Breast epithelium (tissue), 4 donors: ENCODE data around the gene FBH1. TPM values are rescaled to one million over a fixed set of nuclear protein-coding genes. Genes with fewer than 3 reads are reported as not detected.
A peak's percentile ranks its signal among the peaks of the same experiment; 100 is the strongest.
"Not testable (repeated sequence)": the region's sequence is repeated elsewhere in the genome, so short reads cannot be mapped to it uniquely, and the experiment has no call there.

Experiments
- DNase-seq, 2 donors: peaks; one replicate each; pipeline ENCODE4 v3.0.0-alpha.2; 2019; ENCODE audit warnings: low spot score in 2 of 2
- H3K27ac ChIP-seq, 2 donors: fragments of 200-600 bp; sonication (generic) in 1 of 2; one replicate each; pipeline ENCODE4 v1.5.1; 2016 to 2019; ENCODE audit warnings: mild to moderate bottlenecking in 1 of 2
- H3K27me3 ChIP-seq, 2 donors: fragments of 200-600 bp; sonication (generic) in 1 of 2; one replicate each; pipeline versions ENCODE4 v1.5.1 to v1.6.0; 2017 to 2019; ENCODE audit warnings: control low read depth in 1 of 2, mild to moderate bottlenecking in 1 of 2
- H3K36me3 ChIP-seq: fragments of 200-600 bp; one replicate; pipeline ENCODE4 v1.5.1; 2019
- H3K4me1 ChIP-seq, 2 donors: fragments of 200-600 bp; sonication (generic); one replicate each; pipeline ENCODE4 v1.5.1; 2016 to 2019; ENCODE audit warnings: control low read depth in 1 of 2
- H3K4me3 ChIP-seq, 3 donors: fragments of 200-600 bp; sonication (generic); 1 replicate in 2 of 3; 2 replicates in 1 of 3; pipeline ENCODE4 v1.5.1; 2016 to 2019; ENCODE audit warnings: mild to moderate bottlenecking in 3 of 3, moderate library complexity in 2 of 3
- H3K9me3 ChIP-seq, 2 donors: fragments of 200-600 bp; sonication (generic) in 1 of 2; one replicate each; pipeline ENCODE4 v1.5.1; 2016 to 2019; ENCODE audit warnings: control low read depth in 1 of 2
- POLR2A ChIP-seq: fragments of 450-650 bp; IDR thresholded peaks from one replicate; pipeline ENCODE4 v1.6.1; 2016; ENCODE audit warnings: antibody characterized with exemption, mild to moderate bottlenecking, moderate library complexity
- POLR2AphosphoS5 ChIP-seq, 3 donors: sonication (generic); formaldehyde crosslinking; IDR thresholded peaks; one replicate each; pipeline ENCODE4 v1.6.1; 2017; ENCODE audit warnings: antibody characterized with exemption in 3 of 3
- intact Hi-C: fragments of 100-400 bp; cut with DNase I; formaldehyde crosslinking; loops from one replicate; pipeline ENCODE4 v1.15.1; 2023; ENCODE audit warnings: low total_unique reads
- total RNA-seq, 3 donors: library from RNA; depleted of rRNA; stranded (reverse); fragments of >200 nt; gene quantifications; one replicate each; pipeline ENCODE4 v1.1.0, GENCODE V29; 2016
- TF ChIP-seq, protein P1 (sequence below), 3 donors: fragments of 450-650 bp; IDR thresholded peaks; one replicate each; pipeline ENCODE4 v1.5.1; 2016 to 2017; ENCODE audit warnings: antibody characterized with exemption in 3 of 3, mild to moderate bottlenecking in 3 of 3, moderate library complexity in 3 of 3

Gene FBH1
- total RNA-seq, 3 donors from 2014 or later: 91.2 to 115 (median 109) TPM

DNA sequence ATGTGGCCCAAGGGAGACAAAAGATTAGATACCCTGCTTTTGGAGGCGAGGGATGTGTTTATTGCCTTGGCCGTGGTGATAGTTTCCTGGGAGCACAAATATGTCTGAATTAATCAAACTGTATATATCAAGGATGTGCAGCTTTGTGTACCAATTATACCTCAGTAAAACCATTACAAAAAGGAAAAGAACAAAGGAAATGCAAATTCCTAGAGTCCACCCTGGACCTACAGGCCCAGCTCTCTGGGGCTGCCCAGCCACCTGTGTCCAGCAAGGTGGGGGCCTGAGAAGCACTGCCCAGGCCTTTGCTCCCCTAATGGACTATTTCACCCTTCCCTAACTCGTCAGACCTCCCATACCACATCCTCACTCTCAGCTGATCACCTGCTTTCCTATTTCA is 20.9 kb upstream of the FBH1 start:
- intact Hi-C loops: no loop called here
- no peak for DNase-seq
- TF ChIP-seq, protein P1, sequence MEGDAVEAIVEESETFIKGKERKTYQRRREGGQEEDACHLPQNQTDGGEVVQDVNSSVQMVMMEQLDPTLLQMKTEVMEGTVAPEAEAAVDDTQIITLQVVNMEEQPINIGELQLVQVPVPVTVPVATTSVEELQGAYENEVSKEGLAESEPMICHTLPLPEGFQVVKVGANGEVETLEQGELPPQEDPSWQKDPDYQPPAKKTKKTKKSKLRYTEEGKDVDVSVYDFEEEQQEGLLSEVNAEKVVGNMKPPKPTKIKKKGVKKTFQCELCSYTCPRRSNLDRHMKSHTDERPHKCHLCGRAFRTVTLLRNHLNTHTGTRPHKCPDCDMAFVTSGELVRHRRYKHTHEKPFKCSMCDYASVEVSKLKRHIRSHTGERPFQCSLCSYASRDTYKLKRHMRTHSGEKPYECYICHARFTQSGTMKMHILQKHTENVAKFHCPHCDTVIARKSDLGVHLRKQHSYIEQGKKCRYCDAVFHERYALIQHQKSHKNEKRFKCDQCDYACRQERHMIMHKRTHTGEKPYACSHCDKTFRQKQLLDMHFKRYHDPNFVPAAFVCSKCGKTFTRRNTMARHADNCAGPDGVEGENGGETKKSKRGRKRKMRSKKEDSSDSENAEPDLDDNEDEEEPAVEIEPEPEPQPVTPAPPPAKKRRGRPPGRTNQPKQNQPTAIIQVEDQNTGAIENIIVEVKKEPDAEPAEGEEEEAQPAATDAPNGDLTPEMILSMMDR (IDR thresholded peaks at IDR 0.05): no peak
- no peak for TF ChIP-seq POLR2AphosphoS5 (IDR thresholded peaks at IDR 0.05)
- no peak for TF ChIP-seq POLR2A
- Histone ChIP-seq H3K9me3 (peaks cover 0 to 4% of the 10 kb centered on the region in 2 donors), H3K36me3 (no peaks in the 10 kb centered on the region), H3K4me3 (no peak overlapping the region), H3K27me3 (no peaks in the 10 kb centered on the region), H3K4me1 (no peaks in the 10 kb centered on the region), H3K27ac (no peak overlapping the region)

DNA sequence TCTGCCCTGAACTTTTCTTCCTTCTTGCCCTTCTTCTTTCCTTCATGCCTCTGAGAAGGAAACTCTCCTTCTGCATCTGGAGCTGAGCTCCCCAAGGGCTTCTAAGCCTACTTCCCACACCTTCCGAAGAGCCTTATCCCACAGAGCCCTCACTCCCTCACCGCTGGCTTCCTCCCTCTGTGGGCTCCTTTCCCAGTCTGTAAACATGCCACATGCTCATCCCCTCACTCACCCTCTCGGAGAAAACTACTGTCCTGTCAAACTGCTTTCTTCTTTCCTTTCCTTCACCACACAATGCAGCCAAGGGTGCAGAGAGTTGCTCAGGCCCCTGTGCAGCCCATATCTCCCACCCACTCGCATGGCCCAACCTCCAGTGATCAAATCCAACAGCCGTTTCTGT is 18.4 kb upstream of the FBH1 start:
- DNase-seq: no peak
- Histone ChIP-seq H3K27me3 (no peaks in the 10 kb centered on the region), H3K9me3 (peaks cover 0 to 4% of the 10 kb centered on the region in 2 donors), H3K4me3 (no peak overlapping the region), H3K27ac (no peak overlapping the region), H3K36me3 (no peaks in the 10 kb centered on the region), H3K4me1 (peaks cover 0 to 3% of the 10 kb centered on the region in 2 donors)
- TF ChIP-seq POLR2A (no peak), POLR2AphosphoS5 (IDR thresholded peaks at IDR 0.05) (no peak)
- TF ChIP-seq, protein P1 (IDR thresholded peaks at IDR 0.05): no peak
- intact Hi-C loops: no loop called here

DNA sequence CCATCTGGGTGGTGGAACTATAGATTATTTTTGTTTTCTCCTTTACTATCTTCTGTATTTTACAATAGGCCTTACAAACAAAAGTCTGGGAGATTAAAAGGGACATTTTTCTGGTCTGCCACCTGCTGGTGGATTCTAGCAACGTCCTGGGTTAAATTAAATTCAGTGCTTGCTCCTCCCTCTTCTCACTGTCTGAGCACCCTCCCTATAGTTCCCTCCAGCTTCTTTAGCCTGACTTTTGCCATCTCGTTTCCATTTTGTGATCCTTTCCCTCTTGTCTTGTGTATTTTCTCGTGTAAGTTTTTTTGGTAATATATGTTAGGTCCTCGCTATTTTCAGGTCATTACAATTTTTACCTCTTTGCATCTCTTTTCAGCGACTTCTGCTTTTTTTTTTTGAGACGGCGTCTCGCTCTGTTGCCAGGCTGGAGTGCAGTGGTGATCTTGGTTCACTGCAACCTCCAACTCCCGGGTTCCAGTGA is 16.5 kb upstream of the FBH1 start:
- TF ChIP-seq POLR2A: no peak
- TF ChIP-seq, protein P1 (IDR thresholded peaks at IDR 0.05): peak; percentile 62 to 80 (median 76)
- peaks cover 7% of the 10 kb centered on the region for H3K36me3 ChIP-seq
- intact Hi-C loops: no loop called here
- H3K27me3 ChIP-seq: no peaks in the 10 kb centered on the region
- H3K27ac ChIP-seq: no peak overlapping the region
- H3K9me3 ChIP-seq: peaks cover 0 to 2% of the 10 kb centered on the region in 2 donors
- H3K4me1 ChIP-seq: peaks cover 0 to 3% of the 10 kb centered on the region in 2 donors
- peak in 1 of 2 donors; percentile 50 for DNase-seq
- H3K4me3 ChIP-seq: no peak overlapping the region

DNA sequence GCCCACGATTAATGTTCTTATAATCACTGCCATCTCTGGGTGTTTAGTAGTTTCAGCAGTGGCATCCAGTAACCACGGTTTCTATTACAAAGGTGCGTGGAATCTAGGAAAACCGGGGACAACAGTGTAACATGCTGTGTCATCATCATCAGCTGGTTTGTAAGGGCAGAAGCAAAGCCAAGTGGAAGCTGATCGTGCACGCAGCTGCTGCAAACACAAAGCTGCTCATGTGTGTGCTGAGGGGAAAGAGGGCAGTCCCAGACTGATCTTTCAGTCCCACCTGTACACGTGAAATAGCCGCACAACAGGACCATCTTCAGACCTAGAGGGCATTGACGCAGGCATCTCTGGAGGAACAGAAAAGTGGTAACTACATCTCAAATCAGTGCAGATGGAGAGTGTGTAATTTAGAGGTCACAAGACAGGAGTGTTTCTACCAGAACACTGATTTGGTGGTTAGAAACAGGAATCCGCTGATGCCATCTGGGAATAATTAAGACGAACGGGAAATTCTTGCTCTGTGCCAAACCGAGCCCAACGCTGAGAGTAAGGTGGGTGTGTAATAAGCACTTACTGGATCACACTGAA is 13.8 kb upstream of the FBH1 start:
- Histone ChIP-seq H3K27me3 (no peaks in the 10 kb centered on the region), H3K27ac (peak overlapping the region; percentile 61 to 86), H3K4me3 (peak overlapping the region in 1 of 3 donors; percentile 2), H3K9me3 (no peaks in the 10 kb centered on the region), H3K4me1 (peaks cover 0 to 3% of the 10 kb centered on the region in 2 donors), H3K36me3 (peaks cover 7% of the 10 kb centered on the region)
- no peak for DNase-seq
- intact Hi-C loops: no loop called here
- TF ChIP-seq, protein P1 (IDR thresholded peaks at IDR 0.05): no peak
- TF ChIP-seq POLR2AphosphoS5 (IDR thresholded peaks at IDR 0.05): no peak
- no peak for TF ChIP-seq POLR2A

DNA sequence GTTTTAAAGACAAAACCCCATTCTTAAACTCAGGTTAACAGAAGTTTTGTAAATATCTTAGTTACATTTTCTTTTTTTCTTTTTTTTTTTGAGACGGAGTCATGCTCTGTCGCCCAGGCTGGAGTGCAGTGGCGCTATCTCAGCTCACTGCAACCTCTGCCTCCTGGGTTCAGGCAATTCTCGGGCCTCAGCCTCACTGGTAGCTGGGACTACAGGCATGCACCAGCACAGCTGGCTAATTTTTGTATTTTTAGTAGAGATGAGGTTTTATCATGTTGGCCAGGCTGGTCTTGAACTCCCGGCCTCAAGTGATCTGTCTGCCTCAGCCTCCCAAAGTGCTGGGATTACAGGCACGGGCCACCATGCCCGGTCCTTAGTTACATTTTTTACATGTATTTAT is 13.0 kb upstream of the FBH1 start:
- H3K4me1 ChIP-seq, intact Hi-C loops, H3K9me3 ChIP-seq, H3K27me3 ChIP-seq, H3K36me3 ChIP-seq, H3K4me3 ChIP-seq, DNase-seq: not testable (repeated sequence)
- peak overlapping the region; percentile 61 to 77 for H3K27ac ChIP-seq
